ENCODE measurements around the gene RPS5.

DNA sequence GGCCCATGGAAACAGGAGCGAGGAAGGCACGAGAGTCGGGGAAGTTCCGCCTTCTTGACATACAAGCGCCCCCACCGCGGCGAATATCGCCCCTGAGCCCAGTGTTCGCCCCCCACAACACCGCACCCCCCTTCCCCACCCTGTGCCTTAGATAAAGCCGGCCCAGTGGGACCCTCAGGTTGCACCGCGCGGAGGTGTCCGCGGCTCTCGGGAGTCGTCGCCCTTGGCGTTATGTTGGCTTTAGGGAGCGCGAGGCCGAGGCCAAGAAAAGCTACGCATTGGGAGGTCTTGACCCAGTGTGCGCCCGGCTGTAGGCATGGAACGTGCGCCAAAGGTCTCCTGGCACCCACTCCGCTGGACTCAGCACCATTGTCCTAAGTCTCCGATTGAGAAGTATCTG lies 53.5 kb downstream of the RPS5 start:
- TF ChIP-seq SIN3A (IDR thresholded peaks at IDR 0.05; ENCODE audit: borderline replicate concordance, insufficient read depth, low read depth, low read length) = no peak
- TF ChIP-seq, protein P1, sequence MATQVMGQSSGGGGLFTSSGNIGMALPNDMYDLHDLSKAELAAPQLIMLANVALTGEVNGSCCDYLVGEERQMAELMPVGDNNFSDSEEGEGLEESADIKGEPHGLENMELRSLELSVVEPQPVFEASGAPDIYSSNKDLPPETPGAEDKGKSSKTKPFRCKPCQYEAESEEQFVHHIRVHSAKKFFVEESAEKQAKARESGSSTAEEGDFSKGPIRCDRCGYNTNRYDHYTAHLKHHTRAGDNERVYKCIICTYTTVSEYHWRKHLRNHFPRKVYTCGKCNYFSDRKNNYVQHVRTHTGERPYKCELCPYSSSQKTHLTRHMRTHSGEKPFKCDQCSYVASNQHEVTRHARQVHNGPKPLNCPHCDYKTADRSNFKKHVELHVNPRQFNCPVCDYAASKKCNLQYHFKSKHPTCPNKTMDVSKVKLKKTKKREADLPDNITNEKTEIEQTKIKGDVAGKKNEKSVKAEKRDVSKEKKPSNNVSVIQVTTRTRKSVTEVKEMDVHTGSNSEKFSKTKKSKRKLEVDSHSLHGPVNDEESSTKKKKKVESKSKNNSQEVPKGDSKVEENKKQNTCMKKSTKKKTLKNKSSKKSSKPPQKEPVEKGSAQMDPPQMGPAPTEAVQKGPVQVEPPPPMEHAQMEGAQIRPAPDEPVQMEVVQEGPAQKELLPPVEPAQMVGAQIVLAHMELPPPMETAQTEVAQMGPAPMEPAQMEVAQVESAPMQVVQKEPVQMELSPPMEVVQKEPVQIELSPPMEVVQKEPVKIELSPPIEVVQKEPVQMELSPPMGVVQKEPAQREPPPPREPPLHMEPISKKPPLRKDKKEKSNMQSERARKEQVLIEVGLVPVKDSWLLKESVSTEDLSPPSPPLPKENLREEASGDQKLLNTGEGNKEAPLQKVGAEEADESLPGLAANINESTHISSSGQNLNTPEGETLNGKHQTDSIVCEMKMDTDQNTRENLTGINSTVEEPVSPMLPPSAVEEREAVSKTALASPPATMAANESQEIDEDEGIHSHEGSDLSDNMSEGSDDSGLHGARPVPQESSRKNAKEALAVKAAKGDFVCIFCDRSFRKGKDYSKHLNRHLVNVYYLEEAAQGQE (IDR thresholded peaks at IDR 0.05; ENCODE audit: insufficient read depth in 1 of 2, low read depth in 2 of 2, low read length in 1 of 2) = no peak
- TF ChIP-seq, protein P2, sequence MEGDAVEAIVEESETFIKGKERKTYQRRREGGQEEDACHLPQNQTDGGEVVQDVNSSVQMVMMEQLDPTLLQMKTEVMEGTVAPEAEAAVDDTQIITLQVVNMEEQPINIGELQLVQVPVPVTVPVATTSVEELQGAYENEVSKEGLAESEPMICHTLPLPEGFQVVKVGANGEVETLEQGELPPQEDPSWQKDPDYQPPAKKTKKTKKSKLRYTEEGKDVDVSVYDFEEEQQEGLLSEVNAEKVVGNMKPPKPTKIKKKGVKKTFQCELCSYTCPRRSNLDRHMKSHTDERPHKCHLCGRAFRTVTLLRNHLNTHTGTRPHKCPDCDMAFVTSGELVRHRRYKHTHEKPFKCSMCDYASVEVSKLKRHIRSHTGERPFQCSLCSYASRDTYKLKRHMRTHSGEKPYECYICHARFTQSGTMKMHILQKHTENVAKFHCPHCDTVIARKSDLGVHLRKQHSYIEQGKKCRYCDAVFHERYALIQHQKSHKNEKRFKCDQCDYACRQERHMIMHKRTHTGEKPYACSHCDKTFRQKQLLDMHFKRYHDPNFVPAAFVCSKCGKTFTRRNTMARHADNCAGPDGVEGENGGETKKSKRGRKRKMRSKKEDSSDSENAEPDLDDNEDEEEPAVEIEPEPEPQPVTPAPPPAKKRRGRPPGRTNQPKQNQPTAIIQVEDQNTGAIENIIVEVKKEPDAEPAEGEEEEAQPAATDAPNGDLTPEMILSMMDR (IDR thresholded peaks at IDR 0.05) = no peak
- TF ChIP-seq POLR2AphosphoS5 (IDR thresholded peaks at IDR 0.05; ENCODE audit: low read depth, low read length) = no peak
- no peak for TF ChIP-seq TCF7L2 (IDR thresholded peaks at IDR 0.05; ENCODE audit: low read depth, low read length)
